Transverse colon (tissue), 4 donors: ENCODE results near the gene NUP62. TPM values are rescaled to one million over a fixed set of nuclear protein-coding genes. Genes with fewer than 3 reads are reported as not detected.

Experiments
- DNase-seq: peaks from one replicate; pipeline ENCODE4 v3.0.0-alpha.2; 2019
- H3K27ac ChIP-seq, 4 donors: fragments of 200-600 bp; sonication (generic); 2 replicates each; pipeline ENCODE4 v1.5.1; 2016 to 2018; ENCODE audit warnings: inconsistent platforms in 4 of 4
- H3K27me3 ChIP-seq: fragments of 200-600 bp; sonication (generic); 2 replicates; pipeline ENCODE4 v1.5.1; 2017; ENCODE audit warnings: inconsistent platforms
- H3K36me3 ChIP-seq, 4 donors: fragments of 200-600 bp; sonication (generic); 2 replicates each; pipeline ENCODE4 v1.5.1; 2017 to 2019; ENCODE audit warnings: inconsistent platforms in 4 of 4
- H3K4me1 ChIP-seq, 4 donors: fragments of 200-600 bp; sonication (generic); 2 replicates each; pipeline ENCODE4 v1.5.1; 2017 to 2020; ENCODE audit warnings: inconsistent platforms in 4 of 4
- H3K4me3 ChIP-seq, 4 donors: fragments of 200-600 bp; sonication (generic); 1 replicate in 1 of 4; 2 replicates in 3 of 4; pipeline versions ENCODE4 v1.5.1 to v1.6.1; 2017 to 2019; ENCODE audit warnings: inconsistent platforms in 4 of 4
- H3K9me3 ChIP-seq, 2 donors: fragments of 200-600 bp; sonication (generic); 2 replicates each; pipeline ENCODE4 v1.5.1; 2017 to 2019; ENCODE audit warnings: inconsistent platforms in 2 of 2
- EP300 ChIP-seq: sonication (generic); formaldehyde crosslinking; IDR thresholded peaks from one replicate; pipeline ENCODE4 v1.6.1; 2017; ENCODE audit warnings: antibody characterized with exemption, low read depth
- POLR2A ChIP-seq: fragments of 450-650 bp; IDR thresholded peaks from one replicate; pipeline ENCODE4 v1.6.1; 2016; ENCODE audit warnings: antibody characterized with exemption, mild to moderate bottlenecking, moderate library complexity
- POLR2AphosphoS5 ChIP-seq, 3 donors: sonication (generic); formaldehyde crosslinking; IDR thresholded peaks; one replicate each; pipeline ENCODE4 v1.6.1; 2016; ENCODE audit warnings: antibody characterized with exemption in 3 of 3
- WGBS, 2 donors: methylation state at CpG; one replicate each; pipeline ENCODE4 v1.1.5; 2018; ENCODE audit warnings: low coverage in 1 of 2; 5-methylcytosine and 5-hydroxymethylcytosine counted together
- in situ Hi-C, 4 donors: fragments of 200-750 bp; cut with MboI; loops; one replicate each; pipeline versions ENCODE4 v1.15.0 to v1.15.1; 2017; ENCODE audit warnings: low sequenced_read_pairs in 3 of 4, low pct_ligation_motif_present in 1 of 4, low pct_unique_long_range_greater_than_20kb in 1 of 4
- intact Hi-C: fragments of 100-400 bp; cut with DNase I; formaldehyde crosslinking; loops from one replicate; pipeline ENCODE4 v1.15.1; 2023; ENCODE audit warnings: low total_unique reads
- total RNA-seq, 4 donors: library from RNA; depleted of rRNA; stranded (reverse); fragments of >200 nt; gene quantifications; one replicate each; pipeline ENCODE4 v1.1.0, GENCODE V29; 2016
- TF ChIP-seq, protein P1 (sequence below), 5 experiments: fragments of 200-600 bp in 3 of 5; fragments of 450-650 bp in 2 of 5; sonication (generic) in 3 of 5; IDR thresholded peaks; 1 replicate in 2 of 5; 2 replicates in 3 of 5; pipeline ENCODE4 v1.5.1; 2016 to 2017; ENCODE audit warnings: antibody characterized with exemption in 5 of 5, inconsistent platforms in 3 of 5, mild to moderate bottlenecking in 2 of 5, moderate library complexity in 1 of 5

NUP62 gene
- total RNA-seq, 4 donors from 2014 or later = 30.3 to 136 (median 32.6) TPM

DNA sequence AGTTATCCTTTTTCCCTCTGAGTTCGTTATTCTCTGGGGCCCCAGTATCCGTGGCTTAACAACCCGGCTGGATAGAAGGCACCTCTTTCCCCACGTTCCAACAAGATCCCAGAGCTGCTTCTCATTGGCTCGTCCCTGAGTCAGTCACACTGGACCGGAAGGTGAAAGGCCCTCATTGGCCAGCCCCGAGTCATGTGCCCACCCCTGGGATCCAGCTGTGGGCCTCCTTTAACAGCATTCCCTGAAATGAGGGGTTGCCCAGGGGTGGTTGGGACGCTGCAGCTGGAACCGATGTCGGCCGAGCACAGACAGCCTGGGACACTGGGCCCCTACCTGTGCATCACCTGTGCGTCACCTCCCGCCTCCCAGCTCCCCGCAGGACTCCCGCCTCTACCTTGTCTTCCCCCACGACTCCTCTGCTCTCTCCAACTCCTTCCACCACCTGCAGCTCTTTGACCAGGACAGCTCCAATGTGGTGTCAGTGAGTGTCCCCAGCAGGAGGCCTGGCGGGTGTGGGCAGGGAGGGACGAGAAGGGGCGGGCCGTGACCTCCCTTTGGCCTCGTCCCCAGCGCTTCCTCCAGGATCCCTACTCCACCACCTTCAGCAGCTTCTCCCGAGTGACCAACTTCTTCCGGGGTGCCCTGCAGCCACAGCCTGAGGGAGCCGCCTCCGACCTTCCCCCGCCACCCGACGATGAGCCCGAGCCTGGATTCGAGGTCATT, 47.5 kb downstream of the NUP62 start:
- TF ChIP-seq, protein P1, sequence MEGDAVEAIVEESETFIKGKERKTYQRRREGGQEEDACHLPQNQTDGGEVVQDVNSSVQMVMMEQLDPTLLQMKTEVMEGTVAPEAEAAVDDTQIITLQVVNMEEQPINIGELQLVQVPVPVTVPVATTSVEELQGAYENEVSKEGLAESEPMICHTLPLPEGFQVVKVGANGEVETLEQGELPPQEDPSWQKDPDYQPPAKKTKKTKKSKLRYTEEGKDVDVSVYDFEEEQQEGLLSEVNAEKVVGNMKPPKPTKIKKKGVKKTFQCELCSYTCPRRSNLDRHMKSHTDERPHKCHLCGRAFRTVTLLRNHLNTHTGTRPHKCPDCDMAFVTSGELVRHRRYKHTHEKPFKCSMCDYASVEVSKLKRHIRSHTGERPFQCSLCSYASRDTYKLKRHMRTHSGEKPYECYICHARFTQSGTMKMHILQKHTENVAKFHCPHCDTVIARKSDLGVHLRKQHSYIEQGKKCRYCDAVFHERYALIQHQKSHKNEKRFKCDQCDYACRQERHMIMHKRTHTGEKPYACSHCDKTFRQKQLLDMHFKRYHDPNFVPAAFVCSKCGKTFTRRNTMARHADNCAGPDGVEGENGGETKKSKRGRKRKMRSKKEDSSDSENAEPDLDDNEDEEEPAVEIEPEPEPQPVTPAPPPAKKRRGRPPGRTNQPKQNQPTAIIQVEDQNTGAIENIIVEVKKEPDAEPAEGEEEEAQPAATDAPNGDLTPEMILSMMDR (IDR thresholded peaks at IDR 0.05) = no peak
- TF ChIP-seq EP300 (no peak), POLR2AphosphoS5 (IDR thresholded peaks at IDR 0.05) (no peak), POLR2A (no peak)
- DNase-seq = no peak
- intact Hi-C loops (loop anchor here (5.0 kb wide), 1 partner anchor 620 kb away; no protein-coding TSS in a partner anchor), in situ Hi-C loops (no loop called here)
- no peaks in the 10 kb centered on the region for H3K27me3 ChIP-seq
- H3K27ac ChIP-seq = no peak overlapping the region
- H3K4me1 ChIP-seq = peaks cover 7 to 11% (median 7%) of the 10 kb centered on the region in 4 donors
- peaks cover 0 to 50% (median 27%) of the 10 kb centered on the region in 4 donors for H3K36me3 ChIP-seq
- whole genome bisulfite sequencing, 2 donors = 88 to 92% methylated on average over 12 to 29 of the region's 31 CpGs
- H3K4me3 ChIP-seq = no peak overlapping the region
- no peaks in the 10 kb centered on the region for H3K9me3 ChIP-seq

DNA sequence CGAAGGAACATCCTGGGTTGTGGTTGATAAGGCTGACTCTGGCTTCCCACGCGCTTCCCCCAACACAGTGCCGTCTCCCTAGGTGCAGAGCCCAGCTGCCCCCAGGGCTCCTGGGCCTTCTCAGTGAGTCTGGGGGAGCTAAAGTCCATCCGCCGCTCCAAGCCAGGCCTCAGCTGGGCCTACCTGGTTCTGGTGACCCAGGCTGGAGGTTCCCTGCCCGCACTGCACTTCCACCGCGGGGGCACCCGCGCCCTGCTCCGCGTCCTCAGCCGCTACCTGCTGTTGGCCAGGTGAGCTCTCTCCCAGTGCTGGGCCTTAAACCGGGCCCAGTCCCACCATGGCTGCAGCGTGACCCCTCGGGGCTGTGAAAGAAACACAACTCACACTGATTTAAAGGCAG, 48.1 kb downstream of the NUP62 start:
- H3K27ac ChIP-seq = no peak overlapping the region
- peak; percentile 6 for DNase-seq
- H3K9me3 ChIP-seq = no peaks in the 10 kb centered on the region
- intact Hi-C loops = loop anchor here (5.0 kb wide), 1 partner anchor 621 kb away; no protein-coding TSS in a partner anchor
- peaks cover 0 to 50% (median 27%) of the 10 kb centered on the region in 4 donors for H3K36me3 ChIP-seq
- no peak overlapping the region for H3K4me3 ChIP-seq
- H3K27me3 ChIP-seq = no peaks in the 10 kb centered on the region
- in situ Hi-C loops = no loop called here
- WGBS, 2 donors = 93% methylated on average over 3 to 17 of the region's 17 CpGs
- H3K4me1 ChIP-seq = peaks cover 7 to 11% (median 7%) of the 10 kb centered on the region in 4 donors
- TF ChIP-seq EP300 (no peak), POLR2AphosphoS5 (IDR thresholded peaks at IDR 0.05) (no peak), POLR2A (no peak)
- TF ChIP-seq, protein P1 (IDR thresholded peaks at IDR 0.05) = no peak

DNA sequence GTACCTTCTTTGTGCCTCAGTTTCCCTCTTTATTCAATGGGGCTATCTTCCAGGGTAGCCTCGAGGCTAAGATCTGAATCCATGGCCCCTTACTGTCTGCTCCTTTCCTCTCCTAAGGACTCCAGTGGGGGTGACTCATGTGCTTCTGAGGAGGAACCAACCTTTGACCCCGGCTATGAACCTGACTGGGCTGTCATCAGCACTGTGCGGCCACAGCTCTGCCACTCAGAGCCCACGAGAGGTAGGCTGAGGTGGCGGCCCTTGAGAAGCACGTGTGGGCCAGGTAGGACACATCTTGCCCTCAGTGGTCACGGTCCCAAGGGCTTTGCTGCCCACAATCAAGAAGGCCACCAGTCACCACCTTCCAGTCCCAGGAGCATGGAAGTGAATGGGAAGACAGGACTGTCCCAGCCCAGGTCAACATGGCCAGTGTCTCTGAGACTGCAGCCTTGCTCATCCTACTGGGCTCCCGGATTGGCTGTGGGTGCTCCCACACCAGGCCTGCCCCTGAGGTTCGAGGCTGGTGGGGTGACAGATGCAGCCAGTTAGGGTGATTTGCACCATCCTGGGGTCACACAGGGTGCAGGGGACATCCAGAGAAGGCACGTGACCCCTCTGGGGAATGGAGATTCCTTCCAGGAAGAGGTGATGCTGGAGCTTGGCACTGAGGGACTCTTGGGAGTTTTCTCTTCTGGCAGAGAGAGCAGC, 49.0 kb downstream of the NUP62 start:
- Histone ChIP-seq H3K4me3 (no peak overlapping the region), H3K36me3 (peaks cover 0 to 50% (median 27%) of the 10 kb centered on the region in 4 donors), H3K9me3 (no peaks in the 10 kb centered on the region), H3K4me1 (peaks cover 8 to 18% (median 13%) of the 10 kb centered on the region in 4 donors), H3K27me3 (no peaks in the 10 kb centered on the region), H3K27ac (no peak overlapping the region)
- WGBS, 2 donors = 80 to 91% methylated on average over 1 to 10 of the region's 10 CpGs
- DNase-seq = no peak
- intact Hi-C loops (loop anchor here (5.0 kb wide), 1 partner anchor 622 kb away; no protein-coding TSS in a partner anchor), in situ Hi-C loops (no loop called here)
- TF ChIP-seq POLR2A (no peak), EP300 (no peak), POLR2AphosphoS5 (IDR thresholded peaks at IDR 0.05) (no peak)
- TF ChIP-seq, protein P1 (IDR thresholded peaks at IDR 0.05) = no peak

DNA sequence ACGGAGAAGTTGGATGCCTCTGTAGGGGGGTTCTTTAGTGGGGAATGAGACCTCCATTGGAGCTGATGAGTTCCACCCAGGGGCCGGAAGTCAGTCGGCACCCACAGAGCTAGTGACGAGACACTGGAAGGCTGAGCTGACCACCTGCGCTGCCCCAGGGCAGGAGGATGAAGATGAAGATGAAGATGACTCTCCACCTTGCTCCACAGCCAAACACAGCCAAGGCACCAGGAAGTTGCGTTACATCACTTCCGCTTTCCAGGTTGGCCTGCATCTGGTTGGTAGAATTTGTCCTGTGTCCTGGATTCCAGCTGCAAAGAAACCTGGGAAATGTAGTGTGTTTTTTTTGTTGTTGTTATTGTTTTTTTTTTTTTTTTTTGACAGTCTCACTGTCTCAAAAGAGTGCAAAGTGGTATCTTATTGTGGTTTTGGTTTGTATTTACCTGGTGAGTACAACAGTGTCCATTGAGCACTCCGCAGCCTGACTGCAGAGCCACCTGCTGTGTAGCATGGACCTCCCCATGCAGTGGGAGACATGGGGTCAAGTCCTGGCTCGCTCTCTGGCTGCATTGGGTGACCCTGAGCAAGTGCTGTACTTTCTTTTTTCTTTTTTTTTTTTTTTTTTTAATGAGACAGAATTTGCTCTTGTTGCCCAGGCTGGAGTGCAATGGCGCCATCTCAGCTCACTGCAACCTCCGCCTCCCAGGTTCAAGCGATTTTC, 49.9 kb downstream of the NUP62 start:
- no peak for DNase-seq

More for the DNA sequence above, 49.9 kb downstream of the NUP62 start:
- no peak overlapping the region for H3K27ac ChIP-seq
- in situ Hi-C loops = no loop called here
- TF ChIP-seq POLR2A (no peak), EP300 (no peak), POLR2AphosphoS5 (IDR thresholded peaks at IDR 0.05) (no peak)
- TF ChIP-seq, protein P1 (IDR thresholded peaks at IDR 0.05) = no peak
- H3K4me3 ChIP-seq = no peak overlapping the region
- no peaks in the 10 kb centered on the region for H3K27me3 ChIP-seq
- H3K36me3 ChIP-seq = peaks cover 0 to 44% (median 24%) of the 10 kb centered on the region in 4 donors
- intact Hi-C loops = no loop called here
- no peaks in the 10 kb centered on the region for H3K9me3 ChIP-seq
- 94 to 100% methylated on average over 4 to 12 of the region's 12 CpGs for WGBS, 2 donors
- H3K4me1 ChIP-seq = peaks cover 11 to 24% (median 17%) of the 10 kb centered on the region in 4 donors
